ENCODE measurements around the gene DOK1. TPM values are rescaled to one million over a fixed set of nuclear protein-coding genes. Genes with fewer than 3 reads are reported as not detected.

The DOK1 gene
- 10 to 100 TPM; 24.4 to 25.2 TPM for total RNA-seq
- polyA plus RNA-seq: 24.0 TPM

- Mint-ChIP-seq H3K4me1 (peaks cover 4 to 29% (median 16%) of the 10 kb centered on the region in 3 donors), H3K4me3 (peak within 1 kb of the TSS; percentile 93 to 99 (median 97)), H3K9me3 (peaks cover 0 to 2% (median 0%) of the 10 kb centered on the region in 5 donors), H3K36me3 (peaks cover 0 to 22% (median 0%) of the 10 kb centered on the region in 3 donors), H3K27me3 (peaks cover 18 to 24% of the 10 kb centered on the region in 2 donors), H3K27ac (peak within 1 kb of the TSS; percentile 84 to 99 (median 92))
- H3K4me3 ChIP-seq (ENCODE audit: low read length): peak within 1 kb of the TSS; percentile 95
- ChIA-PET CTCF (interaction anchor here (1.0 kb wide), 1 partner anchor 163 kb away, joined by 3 read pairs; no protein-coding TSS in a partner anchor), POLR2A (no interaction called here)
- peaks cover 10% of the 10 kb centered on the region for H3K27me3 ChIP-seq (ENCODE audit: insufficient read depth, low read length, poor library complexity, severe bottlenecking)
- peaks cover 14% of the 10 kb centered on the region for H3K4me1 ChIP-seq (ENCODE audit: insufficient read depth, low read length)
- DNase-seq: peak; percentile 79 to 88 (median 83)
- H3K9me3 ChIP-seq (ENCODE audit: low read length): no peaks in the 10 kb centered on the region
- H3K27ac ChIP-seq (ENCODE audit: low read depth, low read length): peak within 1 kb of the TSS; percentile 79
- H3K36me3 ChIP-seq (ENCODE audit: insufficient read depth, low read length): no peaks in the 10 kb centered on the region
Measured at GRCh38 chr2:74553892-74554819, at the start of gene DOK1, which contains the start of gene LOXL3. TSS of gene DOK1 (plus strand) at chr2:74554720. CDS start at chr2:74554755, 35 bp downstream. TSS of gene LOXL3 (minus strand) at chr2:74553942. CDS start at chr2:74552634, 1,308 bp downstream.

- Histone ChIP-seq H3K36me3 (ENCODE audit: insufficient read depth, low read length) (peaks cover 9% of the 10 kb centered on the region), H3K27ac (ENCODE audit: low read depth, low read length) (no peak overlapping the region), H3K4me1 (ENCODE audit: insufficient read depth, low read length) (peaks cover 38% of the 10 kb centered on the region), H3K4me3 (ENCODE audit: low read length) (no peak overlapping the region), H3K9me3 (ENCODE audit: low read length) (no peaks in the 10 kb centered on the region), H3K27me3 (ENCODE audit: insufficient read depth, low read length, poor library complexity, severe bottlenecking) (peaks cover 10% of the 10 kb centered on the region)
- peaks cover 29 to 62% of the 10 kb centered on the region in 2 donors for H3K27me3 Mint-ChIP-seq
- H3K4me3 Mint-ChIP-seq: peak overlapping the region in 5 of 7 donors; percentile 25 to 100 (median 59)
- peaks cover 10 to 33% (median 24%) of the 10 kb centered on the region in 3 donors for H3K36me3 Mint-ChIP-seq
- POLR2A ChIA-PET: interaction anchor here (0.9 to 2.4 kb wide), 3 partner anchors 7 to 33 kb away, joined by 3 to 7 read pairs (median 3); partner anchors contain the start of gene MRPL53
- H3K4me1 Mint-ChIP-seq: peaks cover 44 to 68% (median 64%) of the 10 kb centered on the region in 3 donors
- CTCF ChIA-PET: interaction anchor here (1.2 to 2.1 kb wide), 3 partner anchors 10 to 33 kb away, joined by 3 to 6 read pairs (median 4); partner anchors contain the start of genes CCDC142, MRPL53 and TTC31
- peaks cover 0 to 4% (median 0%) of the 10 kb centered on the region in 5 donors for H3K9me3 Mint-ChIP-seq
- H3K27ac Mint-ChIP-seq: peak overlapping the region in 2 of 8 donors; percentile 50 to 54
- DNase-seq: no peak
Measured at GRCh38 chr2:74505448-74506246, 48.9 kb upstream of the DOK1 start.

GRCh38 chr2:74507145-74507925, 47.2 kb upstream of the DOK1 start, which contains the start of gene PCGF1:
TSS of gene PCGF1 (minus strand) at chr2:74507695. CDS start at chr2:74507668, 27 bp downstream.
- peak within 1 kb of the TSS; percentile 95 to 100 (median 100) for H3K27ac Mint-ChIP-seq
- H3K36me3 ChIP-seq (ENCODE audit: insufficient read depth, low read length): peaks cover 9% of the 10 kb centered on the region
- H3K4me3 ChIP-seq (ENCODE audit: low read length): peak within 1 kb of the TSS; percentile 100
- H3K4me1 Mint-ChIP-seq: peaks cover 40 to 63% (median 59%) of the 10 kb centered on the region in 3 donors
- peaks cover 31 to 57% of the 10 kb centered on the region in 2 donors for H3K27me3 Mint-ChIP-seq
- peak within 1 kb of the TSS; percentile 96 for H3K27ac ChIP-seq (ENCODE audit: low read depth, low read length)
- H3K9me3 Mint-ChIP-seq: peaks cover 0 to 4% (median 0%) of the 10 kb centered on the region in 5 donors
- H3K4me1 ChIP-seq (ENCODE audit: insufficient read depth, low read length): peaks cover 38% of the 10 kb centered on the region
- CTCF ChIA-PET: interaction anchor here (1.2 to 2.4 kb wide), 4 partner anchors 24 to 35 kb away, joined by 3 to 7 read pairs (median 4); partner anchors contain the start of genes CCDC142, MRPL53 and TTC31
- peaks cover 9% of the 10 kb centered on the region for H3K27me3 ChIP-seq (ENCODE audit: insufficient read depth, low read length, poor library complexity, severe bottlenecking)
- H3K36me3 Mint-ChIP-seq: peaks cover 10 to 33% (median 24%) of the 10 kb centered on the region in 3 donors
- POLR2A ChIA-PET: interaction anchor here (0.5 to 1.9 kb wide), 4 partner anchors 9 to 297 kb away, joined by 3 to 10 read pairs (median 4); partner anchors contain the start of genes AUP1, HTRA2 and WBP1
- H3K4me3 Mint-ChIP-seq: peak within 1 kb of the TSS; percentile 95 to 100 (median 100)
- H3K9me3 ChIP-seq (ENCODE audit: low read length): no peaks in the 10 kb centered on the region
- DNase-seq: peak; percentile 97 to 99 (median 98)

- peaks cover 33% of the 10 kb centered on the region for H3K4me1 ChIP-seq (ENCODE audit: insufficient read depth, low read length)
- peak overlapping the region; percentile 95 to 100 (median 100) for H3K27ac Mint-ChIP-seq
- peaks cover 9% of the 10 kb centered on the region for H3K36me3 ChIP-seq (ENCODE audit: insufficient read depth, low read length)
- CTCF ChIA-PET: interaction anchor here (1.4 to 2.4 kb wide), 2 partner anchors 23 to 27 kb away, joined by 3 to 7 read pairs; no protein-coding TSS in a partner anchor
- peak overlapping the region; percentile 95 to 100 (median 100) for H3K4me3 Mint-ChIP-seq
- no peak for DNase-seq
- H3K36me3 Mint-ChIP-seq: peaks cover 10 to 33% (median 24%) of the 10 kb centered on the region in 3 donors
- peaks cover 6% of the 10 kb centered on the region for H3K27me3 ChIP-seq (ENCODE audit: insufficient read depth, low read length, poor library complexity, severe bottlenecking)
- H3K9me3 Mint-ChIP-seq: peaks cover 0 to 4% (median 0%) of the 10 kb centered on the region in 5 donors
- H3K4me1 Mint-ChIP-seq: peaks cover 36 to 59% (median 52%) of the 10 kb centered on the region in 3 donors
- H3K27ac ChIP-seq (ENCODE audit: low read depth, low read length): peak overlapping the region; percentile 96
- peak overlapping the region; percentile 100 for H3K4me3 ChIP-seq (ENCODE audit: low read length)
- POLR2A ChIA-PET: interaction anchor here (0.5 to 1.9 kb wide), 3 partner anchors 8 to 298 kb away, joined by 3 to 10 read pairs (median 4); partner anchors contain the start of genes AUP1 and HTRA2
- H3K27me3 Mint-ChIP-seq: peaks cover 35 to 57% of the 10 kb centered on the region in 2 donors
- H3K9me3 ChIP-seq (ENCODE audit: low read length): no peaks in the 10 kb centered on the region
Measured at GRCh38 chr2:74507926-74508520, 46.5 kb upstream of the DOK1 start.

- peaks cover 31 to 48% of the 10 kb centered on the region in 2 donors for H3K27me3 Mint-ChIP-seq
- H3K27me3 ChIP-seq (ENCODE audit: insufficient read depth, low read length, poor library complexity, severe bottlenecking): peaks cover 25% of the 10 kb centered on the region
- no peak overlapping the region for H3K27ac ChIP-seq (ENCODE audit: low read depth, low read length)
- no peak overlapping the region for H3K4me3 ChIP-seq (ENCODE audit: low read length)
- peak overlapping the region in 1 of 7 donors; percentile 1 for H3K4me3 Mint-ChIP-seq
- peaks cover 41% of the 10 kb centered on the region for H3K4me1 ChIP-seq (ENCODE audit: insufficient read depth, low read length)
- peaks cover 2% of the 10 kb centered on the region for H3K36me3 ChIP-seq (ENCODE audit: insufficient read depth, low read length)
- peaks cover 31 to 49% (median 36%) of the 10 kb centered on the region in 3 donors for H3K4me1 Mint-ChIP-seq
- no peak overlapping the region for H3K27ac Mint-ChIP-seq
- CTCF ChIA-PET: interaction anchor here (1.0 to 1.7 kb wide), 4 partner anchors 9 to 52 kb away, joined by 3 to 7 read pairs (median 4); partner anchors contain the start of genes CCDC142, TTC31 and WBP1
- H3K36me3 Mint-ChIP-seq: peaks cover 7 to 20% (median 14%) of the 10 kb centered on the region in 3 donors
- no peak for DNase-seq
- peaks cover 0 to 4% (median 0%) of the 10 kb centered on the region in 5 donors for H3K9me3 Mint-ChIP-seq
- H3K9me3 ChIP-seq (ENCODE audit: low read length): no peaks in the 10 kb centered on the region
- POLR2A ChIA-PET: interaction anchor here (0.6 to 1.0 kb wide), 2 partner anchors 20 to 37 kb away, joined by 3 read pairs; partner anchors contain the start of gene HTRA2
Measured at GRCh38 chr2:74510272-74510671, 44.2 kb upstream of the DOK1 start.
